ENCODE results near the gene SSPN. TPM values are rescaled to one million over a fixed set of nuclear protein-coding genes. Genes with fewer than 3 reads are reported as not detected.

Gene SSPN
- total RNA-seq (2022; extraction: Qiagen RNA extraction): 0.37 to 0.63 TPM (median 0.47 TPM) in 5 replicates

GRCh38 chr12:26195250-26195640 lies at the start of gene SSPN:
Gene SSPN, plus strand, starts transcription at chr12:26195573. Its CDS starts 100 bp downstream, at chr12:26195673.

Other genes with a start within 250 kb of the SSPN start
- gene RASSF8, start 236.9 kb upstream of the SSPN start, total RNA-seq (2022; extraction: Qiagen RNA extraction): 4.5 to 14.4 TPM (median 9.7 TPM) in 5 replicates
- gene BHLHE41, start 70.5 kb upstream of the SSPN start, total RNA-seq (2022; extraction: Qiagen RNA extraction): 0.53 to 1.5 TPM (median 0.69 TPM) in 5 replicates

Measured in A549 treated with Hydrocortisone at 1 μM for 4 hours (cell line).